SK-N-SH (cell line): Measurements from ENCODE around the gene JAKMIP1. TPM values are rescaled to one million over a fixed set of nuclear protein-coding genes. Genes with fewer than 3 reads are reported as not detected.

Experiments
- CTCF ChIA-PET: fragments of 300-600, 350-600 bp; formaldehyde crosslinking; extraction: SDS; loops from one replicate; lab custom pipeline; 2021; lab: Yijun Ruan, JAX
- POLR2A ChIA-PET: fragments of 350-600 bp; sonication (Branson Sonifier 250); formaldehyde crosslinking; extraction: SDS; loops from one replicate; lab custom pipeline; 2020; ENCODE audit warnings: antibody characterized with exemption, inconsistent platforms; lab: Yijun Ruan, JAX
- DNase-seq: peaks from one replicate; pipeline ENCODE4 v3.0.0; 2012
- H2AFZ ChIP-seq: fragments of 200-600 bp; sonication (generic); 2 replicates; pipeline ENCODE4 v1.8.1; 2016; ENCODE audit warnings: antibody characterized with exemption, mild to moderate bottlenecking, low read depth
- H3F3A ChIP-seq: fragments of 200-600 bp; sonication (generic); replicated peaks from 2 replicates; pipeline ENCODE3; 2016; ENCODE audit warnings: antibody characterized with exemption, mild to moderate bottlenecking; ENCODE audit not compliant: insufficient read depth
- H3K27ac ChIP-seq, 2 experiments: fragments of 200-500 bp in 1 of 2; fragments of 200-600 bp in 1 of 2; sonication (Bioruptor generic) in 1 of 2; sonication (generic), shearing (Covaris generic) in 1 of 2; 2 replicates each; pipeline versions ENCODE4 v1.5.1 to v1.6.1; 2014 to 2016; ENCODE audit warnings: low read depth in 2 of 2, inconsistent platforms in 1 of 2, low read length in 1 of 2, mild to moderate bottlenecking in 1 of 2, mixed read lengths in 1 of 2
- H3K27me3 ChIP-seq: fragments of 200-600 bp; sonication (generic), shearing (Covaris generic); 2 replicates; pipeline ENCODE4 v1.6.1; 2016; ENCODE audit warnings: mixed run types; ENCODE audit not compliant: insufficient read depth
- H3K36me3 ChIP-seq, 2 experiments: fragments of 200-500 bp in 1 of 2; fragments of 200-600 bp in 1 of 2; sonication (Bioruptor generic) in 1 of 2; sonication (generic) in 1 of 2; replicated peaks in 1 of 2; 2 replicates each; pipeline versions ENCODE3 to v1.5.1; 2014 to 2016; ENCODE audit warnings: low read length in 1 of 2, mild to moderate bottlenecking in 1 of 2; ENCODE audit not compliant: insufficient read depth in 2 of 2, control insufficient read depth in 1 of 2
- H3K4me1 ChIP-seq, 2 experiments: fragments of 200-500 bp in 1 of 2; fragments of 200-600 bp in 1 of 2; sonication (Bioruptor generic) in 1 of 2; sonication (generic), shearing (Covaris generic) in 1 of 2; 2 replicates each; pipeline versions ENCODE4 v1.5.1 to v1.6.1; 2014 to 2016; ENCODE audit warnings: low read depth in 1 of 2, low read length in 1 of 2, mixed run types in 1 of 2; ENCODE audit not compliant: insufficient read depth in 2 of 2, control insufficient read depth in 1 of 2
- H3K4me2 ChIP-seq: fragments of 200-600 bp; sonication (generic), shearing (Covaris generic); 2 replicates; pipeline ENCODE4 v1.6.1; 2017; ENCODE audit warnings: mixed run types
- H3K4me3 ChIP-seq, 2 experiments: fragments of 200-500 bp in 1 of 2; fragments of 200-600 bp in 1 of 2; sonication (Bioruptor generic) in 1 of 2; sonication (generic), shearing (Covaris generic) in 1 of 2; 2 replicates each; pipeline versions ENCODE4 v1.5.1 to v1.8.1; 2014 to 2016; ENCODE audit warnings: low read depth in 2 of 2, inconsistent platforms in 1 of 2, low read length in 1 of 2, mild to moderate bottlenecking in 1 of 2, mixed read lengths in 1 of 2, moderate library complexity in 1 of 2
- H3K79me2 ChIP-seq: fragments of 200-600 bp; sonication (generic); 2 replicates; pipeline ENCODE4 v1.8.1; 2017; ENCODE audit warnings: mild to moderate bottlenecking; ENCODE audit not compliant: insufficient read depth
- H3K9ac ChIP-seq: fragments of 200-600 bp; sonication (generic); 2 replicates; pipeline ENCODE4 v1.6.1; 2017; ENCODE audit warnings: mixed run types
- H3K9me2 ChIP-seq: fragments of 200-600 bp; sonication (generic); 2 replicates; pipeline ENCODE4 v1.6.1; 2017; ENCODE audit warnings: mixed run types
- H3K9me3 ChIP-seq: fragments of 200-600 bp; sonication (generic); 2 replicates; pipeline ENCODE4 v1.6.1; 2017; ENCODE audit warnings: mixed run types, mild to moderate bottlenecking, moderate library complexity
- H4K20me1 ChIP-seq: fragments of 200-600 bp; sonication (generic); 2 replicates; pipeline ENCODE4 v1.6.1; 2017; ENCODE audit warnings: mild to moderate bottlenecking, mixed run types; ENCODE audit not compliant: insufficient read depth
- CHD2 ChIP-seq: fragments of 150-350 bp; IDR thresholded peaks from 2 replicates; pipeline ENCODE4 v1.6.1; 2018; ENCODE audit warnings: low read length; ENCODE audit not compliant: partially characterized antibody
- ELF1 ChIP-seq: IDR thresholded peaks from 2 replicates; pipeline ENCODE4 v1.4.0; 2012
- EP300 ChIP-seq, 2 experiments: IDR thresholded peaks; 2 replicates each; pipeline versions ENCODE4 v1.4.0 to v1.6.1; 2012; ENCODE audit warnings: borderline replicate concordance in 1 of 2, low read depth in 1 of 2, low read length in 1 of 2
- NRF1 ChIP-seq: IDR thresholded peaks from 2 replicates; pipeline ENCODE4 v1.6.1; 2012; ENCODE audit warnings: low read depth, mild to moderate bottlenecking, low read length
- POLR2AphosphoS5 ChIP-seq: IDR thresholded peaks from 2 replicates; pipeline ENCODE4 v1.6.1; 2012; ENCODE audit warnings: low read depth, low read length
- RCOR1 ChIP-seq: fragments of 150-350 bp; IDR thresholded peaks from 2 replicates; pipeline ENCODE4 v1.6.1; 2017; ENCODE audit warnings: antibody characterized with exemption, low read length
- RFX5 ChIP-seq: IDR thresholded peaks from 2 replicates; pipeline ENCODE4 v1.6.1; 2012; ENCODE audit warnings: mild to moderate bottlenecking, improper control_type of control experiment, low read length
- TCF12 ChIP-seq: IDR thresholded peaks from 2 replicates; pipeline ENCODE4 v1.4.0; 2012
- TEAD4 ChIP-seq: IDR thresholded peaks from 2 replicates; pipeline ENCODE4 v1.4.0; 2012; ENCODE audit warnings: mild to moderate bottlenecking, borderline replicate concordance; ENCODE audit not compliant: insufficient read depth
- USF1 ChIP-seq: IDR thresholded peaks from 2 replicates; pipeline ENCODE4 v1.4.0; 2012; ENCODE audit warnings: low read depth, borderline replicate concordance
- USF2 ChIP-seq: fragments of 150-350 bp; IDR thresholded peaks from 2 replicates; pipeline ENCODE4 v1.6.1; 2017; ENCODE audit warnings: antibody characterized with exemption, low read length, low read depth, borderline replicate concordance
- WGBS: methylation state at CpG from one replicate; pipeline ENCODE4 v1.1.6; 2017; ENCODE audit warnings: low lambda C conversion rate; 5-methylcytosine and 5-hydroxymethylcytosine counted together
- polyA plus RNA-seq, 3 experiments: library from polyadenylated mRNA; depleted of rRNA; stranded (reverse); fragments of >200 nt; gene quantifications; 2 replicates each; pipeline ENCODE4 v1.2.3, GENCODE V29; 2012
- TF ChIP-seq, protein P1 (sequence below): IDR thresholded peaks from 2 replicates; pipeline ENCODE4 v1.6.1; 2012; ENCODE audit warnings: mild to moderate bottlenecking, low read depth, low read length, moderate library complexity

Gene JAKMIP1
- polyA plus RNA-seq, 1 of the 3 experiments (the other 2 are of a cell fraction) = 0.54 TPM

- TF ChIP-seq USF2 = no peak
- TF ChIP-seq TEAD4 = no peak
These were observed 31.1 kb downstream of the JAKMIP1 start (continued) for GRCh38 chr4:6169239-6169638.

GRCh38 chr4:6165766-6166165 lies 34.6 kb downstream of the JAKMIP1 start:
- Histone ChIP-seq H3K4me1 (peaks cover 0 to 28% of the 10 kb centered on the region in 2 experiments; a peak in 2 of 4 replicates), H3K36me3 (no peaks in the 10 kb centered on the region), H3K4me2 (no peak overlapping the region), H3K9me3 (no peaks in the 10 kb centered on the region), H4K20me1 (no peaks in the 10 kb centered on the region), H2AFZ (no peak overlapping the region), H3K27ac (no peak overlapping the region; a peak in 1 of 4 replicates), H3K79me2 (no peaks in the 10 kb centered on the region), H3K9ac (no peak overlapping the region), H3K9me2 (no peaks in the 10 kb centered on the region), H3K27me3 (no peaks in the 10 kb centered on the region), H3F3A (no peaks in the 10 kb centered on the region), H3K4me3 (no peak overlapping the region)
- CTCF ChIA-PET = interaction anchor here (0.6 kb wide), 1 partner anchor 1671 kb away, joined by 3 read pairs; no protein-coding TSS in a partner anchor
- 73% methylated on average over 6 of the region's 6 CpGs for WGBS
- no peak for TF ChIP-seq USF1
- TF ChIP-seq POLR2AphosphoS5 = no peak
- TF ChIP-seq RFX5 = no peak
- no peak for TF ChIP-seq ELF1
- TF ChIP-seq TCF12 = no peak
- TF ChIP-seq, protein P1, sequence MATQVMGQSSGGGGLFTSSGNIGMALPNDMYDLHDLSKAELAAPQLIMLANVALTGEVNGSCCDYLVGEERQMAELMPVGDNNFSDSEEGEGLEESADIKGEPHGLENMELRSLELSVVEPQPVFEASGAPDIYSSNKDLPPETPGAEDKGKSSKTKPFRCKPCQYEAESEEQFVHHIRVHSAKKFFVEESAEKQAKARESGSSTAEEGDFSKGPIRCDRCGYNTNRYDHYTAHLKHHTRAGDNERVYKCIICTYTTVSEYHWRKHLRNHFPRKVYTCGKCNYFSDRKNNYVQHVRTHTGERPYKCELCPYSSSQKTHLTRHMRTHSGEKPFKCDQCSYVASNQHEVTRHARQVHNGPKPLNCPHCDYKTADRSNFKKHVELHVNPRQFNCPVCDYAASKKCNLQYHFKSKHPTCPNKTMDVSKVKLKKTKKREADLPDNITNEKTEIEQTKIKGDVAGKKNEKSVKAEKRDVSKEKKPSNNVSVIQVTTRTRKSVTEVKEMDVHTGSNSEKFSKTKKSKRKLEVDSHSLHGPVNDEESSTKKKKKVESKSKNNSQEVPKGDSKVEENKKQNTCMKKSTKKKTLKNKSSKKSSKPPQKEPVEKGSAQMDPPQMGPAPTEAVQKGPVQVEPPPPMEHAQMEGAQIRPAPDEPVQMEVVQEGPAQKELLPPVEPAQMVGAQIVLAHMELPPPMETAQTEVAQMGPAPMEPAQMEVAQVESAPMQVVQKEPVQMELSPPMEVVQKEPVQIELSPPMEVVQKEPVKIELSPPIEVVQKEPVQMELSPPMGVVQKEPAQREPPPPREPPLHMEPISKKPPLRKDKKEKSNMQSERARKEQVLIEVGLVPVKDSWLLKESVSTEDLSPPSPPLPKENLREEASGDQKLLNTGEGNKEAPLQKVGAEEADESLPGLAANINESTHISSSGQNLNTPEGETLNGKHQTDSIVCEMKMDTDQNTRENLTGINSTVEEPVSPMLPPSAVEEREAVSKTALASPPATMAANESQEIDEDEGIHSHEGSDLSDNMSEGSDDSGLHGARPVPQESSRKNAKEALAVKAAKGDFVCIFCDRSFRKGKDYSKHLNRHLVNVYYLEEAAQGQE = no peak
- TF ChIP-seq RCOR1 = no peak
- TF ChIP-seq CHD2 = no peak
- no peak for TF ChIP-seq NRF1
- no peak for TF ChIP-seq EP300 (IDR thresholded peaks at IDR 0.05; ENCODE audit: borderline replicate concordance in 1 of 2, low read depth in 1 of 2, low read length in 1 of 2)
- DNase-seq = no peak
- POLR2A ChIA-PET = no interaction called here
